ENCODE results near the gene SLC35F4. TPM values are rescaled to one million over a fixed set of nuclear protein-coding genes. Genes with fewer than 3 reads are reported as not detected.
"Not testable (repeated sequence)": the region's sequence is repeated elsewhere in the genome, so short reads cannot be mapped to it uniquely, and the experiment has no call there.

The SLC35F4 gene
- total RNA-seq, 1 experiment from 2014 or later: not detected

GRCh38 chr14:57753821-57754220 lies 112.1 kb downstream of the SLC35F4 start:
- Histone ChIP-seq H3K18ac (ENCODE audit: insufficient read length, low read depth, low read length) (no peak overlapping the region), H3K4me1 (ENCODE audit: insufficient read depth, low read length) (no peaks in the 10 kb centered on the region), H3K56ac (ENCODE audit: insufficient read length, low read depth, low read length) (no peak overlapping the region), H3K23me2 (ENCODE audit: insufficient read length, low read depth, low read length, poor library complexity, severe bottlenecking) (no peaks in the 10 kb centered on the region), H2BK20ac (ENCODE audit: low read depth, low read length, poor library complexity, severe bottlenecking) (no peak overlapping the region), H3K4ac (ENCODE audit: low read depth, low read length) (no peak overlapping the region), H4K8ac (replicated peaks; ENCODE audit: insufficient read length, low read depth, low read length) (no peak overlapping the region), H3K79me2 (ENCODE audit: insufficient read depth, low read length) (no peaks in the 10 kb centered on the region), H3K27ac (ENCODE audit: insufficient read length, low read depth, low read length) (no peak overlapping the region), H3K4me2 (ENCODE audit: insufficient read depth, insufficient read length, low read length) (no peak overlapping the region), H4K20me1 (ENCODE audit: control insufficient read depth, insufficient read depth, insufficient read length) (no peaks in the 10 kb centered on the region), H2BK120ac (ENCODE audit: low read depth, low read length, poor library complexity, severe bottlenecking) (no peak overlapping the region), H2AFZ (ENCODE audit: low read length) (no peak overlapping the region), H3T11ph (ENCODE audit: low read length) (no peak overlapping the region), H2BK5ac (ENCODE audit: insufficient read length, low read length) (no peak overlapping the region), H3K9me3 (ENCODE audit: control insufficient read depth, low read depth, low read length) (no peaks in the 10 kb centered on the region), H4K91ac (ENCODE audit: insufficient read length, low read depth, low read length) (no peak overlapping the region), H3K14ac (ENCODE audit: insufficient read depth, low read length) (no peak overlapping the region), H3K9ac (ENCODE audit: extremely low read depth, insufficient read length, low read length) (no peak overlapping the region), H2AK5ac (ENCODE audit: insufficient read length, low read length) (no peak overlapping the region), H3K23ac (ENCODE audit: insufficient read length, low read depth, low read length) (no peak overlapping the region), H2BK15ac (ENCODE audit: low read depth, low read length) (no peak overlapping the region), H4K5ac (ENCODE audit: insufficient read length, low read depth, low read length) (no peak overlapping the region), H2BK12ac (ENCODE audit: insufficient read length, low read depth, low read length) (no peak overlapping the region), H3K79me1 (ENCODE audit: insufficient read depth, low read depth, low read length, poor library complexity, severe bottlenecking) (no peaks in the 10 kb centered on the region), H3K27me3 (ENCODE audit: insufficient read depth, low read length) (no peaks in the 10 kb centered on the region)
- peaks cover 18 to 19% of the 10 kb centered on the region in 2 experiments for H3K4me1 Mint-ChIP-seq
- TF ChIP-seq, protein P1, sequence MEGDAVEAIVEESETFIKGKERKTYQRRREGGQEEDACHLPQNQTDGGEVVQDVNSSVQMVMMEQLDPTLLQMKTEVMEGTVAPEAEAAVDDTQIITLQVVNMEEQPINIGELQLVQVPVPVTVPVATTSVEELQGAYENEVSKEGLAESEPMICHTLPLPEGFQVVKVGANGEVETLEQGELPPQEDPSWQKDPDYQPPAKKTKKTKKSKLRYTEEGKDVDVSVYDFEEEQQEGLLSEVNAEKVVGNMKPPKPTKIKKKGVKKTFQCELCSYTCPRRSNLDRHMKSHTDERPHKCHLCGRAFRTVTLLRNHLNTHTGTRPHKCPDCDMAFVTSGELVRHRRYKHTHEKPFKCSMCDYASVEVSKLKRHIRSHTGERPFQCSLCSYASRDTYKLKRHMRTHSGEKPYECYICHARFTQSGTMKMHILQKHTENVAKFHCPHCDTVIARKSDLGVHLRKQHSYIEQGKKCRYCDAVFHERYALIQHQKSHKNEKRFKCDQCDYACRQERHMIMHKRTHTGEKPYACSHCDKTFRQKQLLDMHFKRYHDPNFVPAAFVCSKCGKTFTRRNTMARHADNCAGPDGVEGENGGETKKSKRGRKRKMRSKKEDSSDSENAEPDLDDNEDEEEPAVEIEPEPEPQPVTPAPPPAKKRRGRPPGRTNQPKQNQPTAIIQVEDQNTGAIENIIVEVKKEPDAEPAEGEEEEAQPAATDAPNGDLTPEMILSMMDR (conservative IDR thresholded peaks at IDR 0.05): no peak
- H3K27ac Mint-ChIP-seq: peak overlapping the region in 1 of 3 experiments; percentile 34; a peak in 1 of 7 replicates
- no peak for DNase-seq
- no peaks in the 10 kb centered on the region for H3K9me3 Mint-ChIP-seq
- H3K27me3 Mint-ChIP-seq (ENCODE audit: low read depth): no peaks in the 10 kb centered on the region
- no peaks in the 10 kb centered on the region for H3K36me3 Mint-ChIP-seq (ENCODE audit: insufficient read depth in 1 of 3, low read depth in 3 of 3)
- H3K4me3 Mint-ChIP-seq: no peak overlapping the region
- no CpG with 5 or more reads among the region's 4 CpGs for WGBS (ENCODE audit: extremely low coverage, insufficient read length, low lambda C conversion rate)

- H3T11ph ChIP-seq (ENCODE audit: low read length); H2BK5ac ChIP-seq (ENCODE audit: insufficient read length, low read length); H3K23ac ChIP-seq (ENCODE audit: insufficient read length, low read depth, low read length); H4K5ac ChIP-seq (ENCODE audit: insufficient read length, low read depth, low read length); H3K4me3 Mint-ChIP-seq; H4K8ac ChIP-seq (replicated peaks; ENCODE audit: insufficient read length, low read depth, low read length); H3K27ac ChIP-seq (ENCODE audit: insufficient read length, low read depth, low read length); H2BK12ac ChIP-seq (ENCODE audit: insufficient read length, low read depth, low read length); H3K23me2 ChIP-seq (ENCODE audit: insufficient read length, low read depth, low read length, poor library complexity, severe bottlenecking); H3K9me3 Mint-ChIP-seq; H3K14ac ChIP-seq (ENCODE audit: insufficient read depth, low read length); H3K36me3 Mint-ChIP-seq (ENCODE audit: insufficient read depth in 1 of 3, low read depth in 3 of 3); H3K79me2 ChIP-seq (ENCODE audit: insufficient read depth, low read length); H2BK15ac ChIP-seq (ENCODE audit: low read depth, low read length); H3K27me3 ChIP-seq (ENCODE audit: insufficient read depth, low read length); DNase-seq; H3K18ac ChIP-seq (ENCODE audit: insufficient read length, low read depth, low read length); H3K4ac ChIP-seq (ENCODE audit: low read depth, low read length); H4K91ac ChIP-seq (ENCODE audit: insufficient read length, low read depth, low read length); H3K27ac Mint-ChIP-seq; H3K4me1 ChIP-seq (ENCODE audit: insufficient read depth, low read length); H2AFZ ChIP-seq (ENCODE audit: low read length); H3K56ac ChIP-seq (ENCODE audit: insufficient read length, low read depth, low read length); H3K9ac ChIP-seq (ENCODE audit: extremely low read depth, insufficient read length, low read length); H3K4me2 ChIP-seq (ENCODE audit: insufficient read depth, insufficient read length, low read length); H4K20me1 ChIP-seq (ENCODE audit: control insufficient read depth, insufficient read depth, insufficient read length); H3K27me3 Mint-ChIP-seq (ENCODE audit: low read depth); H3K9me3 ChIP-seq (ENCODE audit: control insufficient read depth, low read depth, low read length); H2BK20ac ChIP-seq (ENCODE audit: low read depth, low read length, poor library complexity, severe bottlenecking); H2AK5ac ChIP-seq (ENCODE audit: insufficient read length, low read length); H3K79me1 ChIP-seq (ENCODE audit: insufficient read depth, low read depth, low read length, poor library complexity, severe bottlenecking); H2BK120ac ChIP-seq (ENCODE audit: low read depth, low read length, poor library complexity, severe bottlenecking): not testable (repeated sequence)
- H3K4me1 Mint-ChIP-seq: peaks cover 18 to 19% of the 10 kb centered on the region in 2 experiments
- no CpG with 5 or more reads among the region's 11 CpGs for WGBS (ENCODE audit: extremely low coverage, insufficient read length, low lambda C conversion rate)
These were observed 113.7 kb downstream of the SLC35F4 start for GRCh38 chr14:57752142-57752695.
